ENCODE results near the gene MAPKAPK2. TPM values are rescaled to one million over a fixed set of nuclear protein-coding genes. Genes with fewer than 3 reads are reported as not detected.
"Not testable (repeated sequence)": the region's sequence is repeated elsewhere in the genome, so short reads cannot be mapped to it uniquely, and the experiment has no call there.

MAPKAPK2 gene
- total RNA-seq, 1 donor from 2014 or later: 64.2 TPM

DNA sequence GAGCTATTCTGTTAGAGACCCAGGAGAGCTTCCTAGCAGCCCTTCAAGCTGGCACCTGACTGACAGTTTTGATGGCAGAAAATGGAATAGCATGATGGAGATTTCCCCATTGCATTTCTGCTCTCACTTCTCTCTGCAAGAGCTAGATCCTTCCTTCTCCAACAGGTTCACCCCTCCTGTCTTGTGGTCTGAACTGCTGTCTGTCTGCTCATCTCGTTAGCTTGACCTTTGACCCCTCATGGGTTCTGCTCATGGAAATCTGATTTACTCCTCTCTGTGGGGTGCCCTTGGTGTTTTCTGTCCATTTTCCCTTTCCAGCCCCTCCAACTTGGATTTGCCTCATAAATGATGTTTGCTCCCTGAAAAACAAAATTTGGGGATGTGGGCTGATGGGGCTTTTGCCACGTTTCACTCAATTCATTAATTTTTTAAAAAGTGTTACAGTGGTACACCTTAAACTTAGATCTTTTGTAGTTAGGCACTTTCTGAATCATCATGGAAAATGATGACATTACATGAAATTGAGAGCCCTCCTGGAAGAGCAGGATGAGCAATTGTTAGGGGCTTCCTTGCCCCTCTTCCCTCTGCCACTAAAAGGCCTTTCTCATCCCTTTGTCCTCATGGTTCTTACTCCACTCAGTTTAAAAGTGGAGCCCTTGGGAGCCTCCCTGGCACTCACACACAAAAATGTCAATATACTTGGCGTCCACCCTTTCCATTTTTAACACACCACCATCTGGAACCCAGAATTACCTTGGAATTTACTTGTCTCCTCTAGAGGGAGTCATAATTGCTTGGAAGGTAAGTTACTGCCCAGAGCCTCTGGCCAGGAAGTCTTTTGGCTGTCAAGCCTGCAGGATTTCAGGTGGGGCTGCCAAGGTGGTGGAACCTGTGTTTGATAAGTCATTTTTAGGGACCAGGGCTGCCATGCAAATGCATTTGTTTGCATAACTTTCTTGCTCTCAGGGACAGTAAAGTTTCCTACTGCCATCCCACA is 54.0 kb downstream of the MAPKAPK2 start:
- DNase-seq (ENCODE audit: extremely low read depth, low read depth, low spot score): no peak

GRCh38 chr1:206739411-206740076 is 54.8 kb downstream of the MAPKAPK2 start:
- DNase-seq (ENCODE audit: extremely low read depth, low read depth, low spot score): no peak

GRCh38 chr1:206741142-206741701 is 56.5 kb downstream of the MAPKAPK2 start:
- no peak for DNase-seq (ENCODE audit: extremely low read depth, low read depth, low spot score)

GRCh38 chr1:206742719-206743383 is 58.1 kb downstream of the MAPKAPK2 start:
- DNase-seq (ENCODE audit: extremely low read depth, low read depth, low spot score): no peak

- DNase-seq (ENCODE audit: extremely low read depth, low read depth, low spot score): no peak
These were observed 60.0 kb downstream of the MAPKAPK2 start for GRCh38 chr1:206744683-206745082.

- DNase-seq (ENCODE audit: extremely low read depth, low read depth, low spot score): no peak
These were observed 60.6 kb downstream of the MAPKAPK2 start for GRCh38 chr1:206745301-206745700.

GRCh38 chr1:206748348-206749030 is 63.8 kb downstream of the MAPKAPK2 start:
- DNase-seq (ENCODE audit: extremely low read depth, low read depth, low spot score): no peak

DNA sequence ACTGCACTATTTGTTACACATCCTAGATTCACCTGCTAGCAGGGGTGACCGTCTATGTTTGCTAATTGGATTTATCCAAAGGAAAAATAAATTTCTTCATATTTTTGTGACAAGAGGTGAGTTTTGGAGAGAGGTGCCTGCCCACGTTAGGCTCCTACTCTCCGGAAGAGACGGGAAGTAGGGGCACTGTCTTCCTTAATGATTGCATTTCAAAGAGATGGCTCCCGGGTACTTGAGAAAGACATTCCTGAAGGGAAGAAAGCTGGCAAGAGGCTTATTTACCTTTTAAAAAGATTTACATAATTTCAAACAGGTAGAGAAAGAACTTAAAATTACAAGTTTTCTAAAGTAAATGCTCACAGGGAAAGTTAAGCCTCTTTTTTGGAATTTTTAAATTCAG is 67.2 kb downstream of the MAPKAPK2 start:
- no peak for DNase-seq (ENCODE audit: extremely low read depth, low read depth, low spot score)

DNA sequence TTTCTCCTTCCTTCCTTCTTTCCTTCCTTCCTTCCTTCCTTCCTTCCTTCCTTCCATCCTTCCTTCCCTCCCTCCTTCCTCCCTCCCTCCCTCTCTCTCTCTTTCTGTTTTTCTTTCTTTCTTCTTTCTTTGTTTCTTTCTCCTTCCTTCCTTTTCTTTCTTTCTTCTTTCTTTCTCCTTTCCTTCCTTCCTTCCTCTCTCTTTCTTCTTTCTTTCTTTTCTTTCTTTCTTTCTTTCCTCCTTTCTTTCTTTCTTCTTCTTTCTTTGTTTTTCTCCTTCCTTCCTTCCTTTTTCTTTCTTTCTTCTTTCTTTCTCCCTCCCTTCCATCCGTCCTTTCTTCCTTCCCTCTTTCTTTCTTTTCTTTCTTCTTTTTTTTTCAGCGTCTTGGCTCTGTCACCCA is 67.8 kb downstream of the MAPKAPK2 start:
- DNase-seq (ENCODE audit: extremely low read depth, low read depth, low spot score): no peak

GRCh38 chr1:206753141-206753540 is 68.4 kb downstream of the MAPKAPK2 start:
- DNase-seq (ENCODE audit: extremely low read depth, low read depth, low spot score): no peak

DNA sequence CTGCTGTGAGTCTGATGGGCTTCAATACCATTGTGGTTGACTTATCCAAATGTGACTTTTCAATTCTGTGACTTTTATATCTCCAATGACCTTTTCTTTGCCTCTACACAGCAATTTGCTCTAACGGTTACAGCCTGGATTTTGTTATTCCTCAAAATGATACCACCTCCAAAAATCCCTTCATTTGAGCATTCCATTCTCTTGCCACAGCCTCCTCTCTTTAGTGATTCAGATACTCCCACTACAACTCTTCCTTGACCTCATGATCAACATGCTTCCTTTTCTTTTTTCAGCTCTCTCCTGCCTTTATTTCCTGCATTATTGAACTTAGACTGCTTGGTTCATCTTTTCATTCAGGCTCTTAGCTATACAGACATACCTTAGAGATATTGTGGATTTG is 69.3 kb downstream of the MAPKAPK2 start:
- no peak for DNase-seq (ENCODE audit: extremely low read depth, low read depth, low spot score)

DNA sequence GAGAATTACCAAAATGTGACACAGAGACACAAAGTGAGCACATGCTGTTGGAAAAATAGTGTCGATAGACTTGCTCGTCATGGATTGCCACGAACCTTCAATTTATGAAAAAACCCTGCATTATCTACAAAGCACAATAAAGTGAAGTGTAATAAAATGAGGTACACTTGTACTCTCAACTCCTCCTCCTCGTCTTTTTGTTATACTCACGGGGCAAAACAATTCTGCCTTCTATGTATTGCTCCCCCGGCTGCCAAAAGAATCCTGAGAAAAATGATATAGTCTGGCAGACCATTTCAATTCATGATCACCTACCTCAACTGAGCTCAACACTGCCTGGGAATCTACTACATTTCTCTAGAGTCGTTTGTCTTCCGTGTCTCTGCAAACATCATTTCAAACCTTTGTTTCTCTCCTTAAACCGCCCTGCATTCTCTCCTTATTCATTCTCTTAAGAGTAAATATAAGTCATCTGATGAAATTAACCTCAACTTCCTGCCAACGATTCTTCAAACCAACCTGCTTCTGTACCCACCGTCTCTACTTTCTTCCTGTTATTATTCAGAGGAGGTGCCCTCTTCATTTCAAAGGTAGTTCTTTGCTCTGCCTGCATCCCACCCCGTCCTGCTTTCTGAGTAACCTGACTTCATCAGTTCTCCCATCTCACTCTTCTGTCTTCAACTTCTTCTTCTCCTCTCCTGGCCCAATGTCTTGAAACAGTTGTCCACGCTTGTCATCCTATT is 73.0 kb downstream of the MAPKAPK2 start:
- DNase-seq (ENCODE audit: extremely low read depth, low read depth, low spot score): no peak

DNA sequence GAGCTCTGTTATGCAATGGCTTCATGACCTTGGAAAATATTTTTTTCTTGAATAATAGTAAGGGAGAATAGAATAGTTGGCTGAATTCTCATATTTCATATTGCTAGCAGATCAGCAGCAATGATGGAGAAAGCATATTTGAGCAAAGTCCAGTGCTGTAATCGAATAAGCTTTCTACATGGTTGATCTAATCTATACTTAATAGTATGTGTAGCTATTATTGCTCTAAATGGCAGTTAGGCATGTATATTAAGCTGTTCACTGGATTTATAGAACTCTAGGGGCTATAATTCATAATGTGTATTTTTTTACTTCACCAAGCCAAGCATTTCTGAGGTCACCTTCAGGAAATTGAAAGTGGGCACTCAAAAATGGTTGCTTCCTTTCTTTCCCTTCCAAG is 75.9 kb downstream of the MAPKAPK2 start:
- DNase-seq (ENCODE audit: extremely low read depth, low read depth, low spot score): no peak

DNA sequence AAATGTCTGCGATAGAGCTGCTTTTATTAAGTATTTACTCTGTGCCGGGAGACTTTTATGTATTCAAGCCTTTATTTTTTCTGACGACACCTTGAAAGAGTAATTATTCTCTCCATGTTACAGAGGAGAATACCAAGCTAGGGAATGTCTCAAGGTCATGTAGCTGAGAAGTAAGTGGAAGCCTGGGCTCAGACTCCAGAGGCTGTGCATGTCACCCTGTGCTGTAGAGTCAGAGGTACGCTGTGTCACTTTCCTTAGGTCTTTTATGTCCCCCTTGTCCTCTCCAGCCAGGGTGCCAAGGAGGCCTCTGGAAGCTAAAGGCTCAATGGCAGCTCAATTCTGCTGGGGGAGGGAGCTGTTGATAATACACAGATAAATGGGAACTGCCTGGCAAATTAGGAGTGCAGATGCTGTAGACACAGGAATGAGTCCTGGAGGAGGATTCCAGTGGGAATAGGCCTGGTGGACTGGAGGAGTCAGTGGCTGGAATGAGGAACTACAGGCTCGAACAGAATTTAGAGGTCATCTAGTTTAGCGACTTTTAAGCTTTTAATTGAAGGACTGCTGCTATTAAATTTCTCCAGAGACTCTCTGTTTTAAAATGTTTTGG is 76.6 kb downstream of the MAPKAPK2 start:
- DNase-seq (ENCODE audit: extremely low read depth, low read depth, low spot score): no peak

DNA sequence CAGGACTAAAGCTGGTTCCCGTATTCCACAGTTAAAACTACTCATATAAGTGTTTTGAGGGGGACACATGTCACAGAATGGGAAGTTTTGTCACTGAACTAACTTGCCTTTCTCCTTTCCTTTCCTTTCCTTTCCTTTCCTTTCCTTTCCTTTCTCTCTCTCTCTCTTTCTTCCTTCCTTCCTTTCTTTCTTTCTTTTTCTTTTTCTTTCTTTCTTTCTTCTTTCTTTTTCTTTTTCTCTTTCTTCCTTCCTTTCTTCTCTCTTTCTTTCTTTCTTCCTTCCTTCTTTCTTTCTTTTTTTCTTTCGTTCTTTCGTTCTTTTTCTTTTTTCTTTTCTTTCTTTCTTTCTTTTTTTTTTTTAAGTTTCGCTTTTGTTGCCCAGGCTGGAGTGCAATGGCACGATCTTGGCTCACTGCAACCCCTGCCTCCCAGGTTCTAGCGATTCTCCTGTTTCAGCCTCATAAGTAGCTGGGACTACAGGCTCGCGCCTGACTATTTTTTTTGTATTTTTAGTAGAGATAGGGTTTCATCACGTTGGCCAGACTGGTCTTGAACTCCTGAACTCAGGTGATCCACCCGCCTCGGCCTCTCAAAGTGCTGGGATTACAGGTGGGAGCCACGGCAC is 78.1 kb downstream of the MAPKAPK2 start:
- DNase-seq (ENCODE audit: extremely low read depth, low read depth, low spot score): not testable (repeated sequence)

- not testable (repeated sequence) for DNase-seq (ENCODE audit: extremely low read depth, low read depth, low spot score)
These were observed 81.1 kb downstream of the MAPKAPK2 start for GRCh38 chr1:206765771-206766170.

- DNase-seq (ENCODE audit: extremely low read depth, low read depth, low spot score): no peak
These were observed 81.6 kb downstream of the MAPKAPK2 start for GRCh38 chr1:206766251-206766856.

DNA sequence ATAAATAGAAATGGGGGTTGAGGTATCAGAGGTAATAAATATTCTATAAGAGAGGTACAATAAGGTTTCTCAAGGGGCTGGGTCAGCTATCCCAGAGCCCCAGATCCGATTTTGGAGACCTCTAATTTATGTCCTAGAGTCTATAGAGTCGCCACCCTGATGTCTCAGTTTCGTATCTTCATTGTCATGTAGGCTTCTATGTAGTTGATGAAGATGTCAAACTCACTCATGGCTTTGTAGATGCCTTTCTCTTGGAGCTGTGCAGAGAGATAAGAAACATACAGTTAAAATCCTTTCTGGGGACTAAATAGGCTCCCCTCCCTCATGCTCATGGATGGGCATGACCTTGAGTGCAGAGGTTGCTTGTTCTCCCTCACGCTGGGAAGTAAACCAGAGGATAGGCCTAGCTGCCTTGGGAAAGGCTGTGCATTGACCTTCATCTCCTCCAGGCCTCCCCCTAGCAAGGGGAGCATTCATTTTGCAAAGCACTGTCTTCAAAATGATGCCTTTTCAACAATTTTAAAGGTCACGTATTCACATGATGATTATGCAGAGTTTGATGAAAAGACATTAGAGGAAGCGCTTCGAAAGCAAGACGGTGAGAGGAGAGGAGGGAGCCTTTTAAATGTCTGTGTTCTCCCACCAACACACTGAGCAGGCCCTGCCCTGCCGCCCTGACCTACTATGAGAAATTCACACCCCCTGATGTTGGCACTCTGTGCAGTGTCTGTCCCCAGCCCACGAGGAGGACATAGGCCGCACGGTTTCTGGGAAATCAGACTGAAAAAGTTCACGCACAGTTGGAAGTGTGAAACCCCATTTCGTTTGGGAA is 84.0 kb downstream of the MAPKAPK2 start:
- DNase-seq (ENCODE audit: extremely low read depth, low read depth, low spot score): no peak
